Smooth muscle cell (in vitro differentiated cells): Measurements from ENCODE around the gene VEPH1. TPM values are rescaled to one million over a fixed set of nuclear protein-coding genes. Genes with fewer than 3 reads are reported as not detected.

ENCODE experiments used
- DNase-seq: peaks from one replicate; lab custom pipeline; 2025; ENCODE audit not compliant: unreplicated experiment; lab: John Stamatoyannopoulos, UW
- H2AFZ ChIP-seq: fragments of 200-600 bp; sonication (generic); 2 replicates; pipeline ENCODE4 v1.6.0; 2016; ENCODE audit warnings: antibody characterized with exemption, low read depth, mild to moderate bottlenecking
- H3F3A ChIP-seq: fragments of 200-600 bp; sonication (generic); 2 replicates; pipeline ENCODE4 v1.6.0; 2017; ENCODE audit warnings: antibody characterized with exemption, low read depth
- H3K27ac ChIP-seq: fragments of 200-600 bp; sonication (generic); 2 replicates; pipeline ENCODE4 v1.5.1; 2016; ENCODE audit warnings: low read depth, mild to moderate bottlenecking
- H3K27me3 ChIP-seq: fragments of 200-600 bp; sonication (generic); 2 replicates; pipeline ENCODE4 v1.6.1; 2016; ENCODE audit warnings: low read depth, mild to moderate bottlenecking
- H3K36me3 ChIP-seq: fragments of 200-600 bp; sonication (generic); 2 replicates; pipeline ENCODE4 v1.5.1; 2016; ENCODE audit warnings: low read depth
- H3K4me1 ChIP-seq: fragments of 200-600 bp; sonication (generic); 2 replicates; pipeline ENCODE4 v1.5.1; 2016; ENCODE audit warnings: low read depth
- H3K4me2 ChIP-seq: fragments of 200-600 bp; sonication (generic); 2 replicates; pipeline ENCODE4 v1.6.0; 2016; ENCODE audit warnings: mild to moderate bottlenecking
- H3K4me3 ChIP-seq: fragments of 200-600 bp; sonication (generic); 2 replicates; pipeline ENCODE4 v1.5.1; 2016; ENCODE audit warnings: mild to moderate bottlenecking
- H3K79me2 ChIP-seq: fragments of 200-600 bp; sonication (generic); 2 replicates; pipeline ENCODE4 v1.6.0; 2016; ENCODE audit warnings: low read depth, mild to moderate bottlenecking
- H3K9ac ChIP-seq: fragments of 200-600 bp; sonication (generic); 2 replicates; pipeline ENCODE4 v1.6.0; 2016; ENCODE audit warnings: low read depth
- H3K9me3 ChIP-seq: fragments of 200-600 bp; sonication (generic); replicated peaks from 2 replicates; pipeline ENCODE4 v1.5.1; 2016; ENCODE audit warnings: low read depth
- H4K20me1 ChIP-seq: fragments of 200-600 bp; sonication (generic); 2 replicates; pipeline ENCODE4 v1.6.0; 2016; ENCODE audit warnings: low read depth
- WGBS: methylation state at CpG from one replicate; pipeline ENCODE4 v1.1.7; 2016; ENCODE audit warnings: low lambda C conversion rate; 5-methylcytosine and 5-hydroxymethylcytosine counted together
- polyA plus RNA-seq: library from polyadenylated mRNA; unstranded; fragments of >200 nt; fragmentation: Nextera tagmentation; extraction: Ambion mirVana; gene quantifications from 2 replicates; pipeline ENCODE4 v1.2.1, GENCODE V29; 2016
- total RNA-seq: library from RNA; depleted of rRNA; stranded (reverse); fragments of >200 nt; gene quantifications from 2 replicates; pipeline ENCODE4 v1.2.3, GENCODE V29; 2014
- TF ChIP-seq, protein P1 (sequence below): fragments of 200-600 bp; sonication (generic); IDR thresholded peaks from 2 replicates; pipeline ENCODE4 v1.5.1; 2017; ENCODE audit warnings: borderline replicate concordance, mild to moderate bottlenecking, antibody characterized with exemption; ENCODE audit not compliant: insufficient read depth, poor library complexity, severe bottlenecking

The VEPH1 gene
- total and polyA plus RNA-seq, 2 experiments from 2014 or later: 0.58 to 3.0 TPM

DNA sequence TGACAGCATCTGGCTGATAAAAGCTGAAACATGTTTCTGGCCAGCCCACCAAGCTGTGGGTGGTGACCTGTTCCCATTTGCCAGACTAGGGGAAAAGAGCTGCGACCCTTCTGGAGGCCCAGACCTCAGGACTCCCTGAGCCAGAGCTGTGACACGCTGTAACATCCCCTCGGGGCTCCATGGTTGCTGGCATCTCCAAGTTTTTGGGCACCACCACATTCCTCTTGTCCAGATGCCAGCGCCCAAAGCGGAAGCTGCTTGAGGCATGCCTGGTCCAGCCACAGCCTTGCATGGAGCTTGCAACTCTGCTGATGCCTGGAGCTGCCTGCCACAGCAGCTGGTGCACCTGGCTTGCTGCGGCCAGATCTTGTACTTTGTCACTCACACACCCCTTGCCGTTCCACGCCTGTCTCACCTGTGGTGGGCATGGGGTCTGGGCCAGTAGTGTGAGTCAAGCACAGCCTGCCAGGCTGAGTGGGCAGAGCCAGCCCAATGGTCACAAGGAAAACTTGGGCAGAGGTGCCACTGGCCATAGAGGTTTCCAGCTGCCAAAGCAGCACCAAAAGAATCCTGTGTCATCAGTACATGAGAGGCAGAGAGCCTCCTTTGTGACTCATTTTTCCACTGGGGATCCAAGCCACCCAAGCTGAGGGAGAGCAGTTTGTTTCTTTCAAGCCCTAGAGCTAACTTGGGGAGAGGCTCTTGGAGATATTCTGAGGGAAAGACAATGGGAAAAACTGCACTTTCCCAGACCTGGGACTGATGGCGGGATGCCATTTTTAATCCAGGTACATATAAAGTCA is 112.3 kb downstream of the VEPH1 start:
- H3K4me3 ChIP-seq: no peak overlapping the region
- H3K79me2 ChIP-seq: no peaks in the 10 kb centered on the region
- H2AFZ ChIP-seq: no peak overlapping the region
- no peak overlapping the region for H3K4me2 ChIP-seq
- TF ChIP-seq, protein P1, sequence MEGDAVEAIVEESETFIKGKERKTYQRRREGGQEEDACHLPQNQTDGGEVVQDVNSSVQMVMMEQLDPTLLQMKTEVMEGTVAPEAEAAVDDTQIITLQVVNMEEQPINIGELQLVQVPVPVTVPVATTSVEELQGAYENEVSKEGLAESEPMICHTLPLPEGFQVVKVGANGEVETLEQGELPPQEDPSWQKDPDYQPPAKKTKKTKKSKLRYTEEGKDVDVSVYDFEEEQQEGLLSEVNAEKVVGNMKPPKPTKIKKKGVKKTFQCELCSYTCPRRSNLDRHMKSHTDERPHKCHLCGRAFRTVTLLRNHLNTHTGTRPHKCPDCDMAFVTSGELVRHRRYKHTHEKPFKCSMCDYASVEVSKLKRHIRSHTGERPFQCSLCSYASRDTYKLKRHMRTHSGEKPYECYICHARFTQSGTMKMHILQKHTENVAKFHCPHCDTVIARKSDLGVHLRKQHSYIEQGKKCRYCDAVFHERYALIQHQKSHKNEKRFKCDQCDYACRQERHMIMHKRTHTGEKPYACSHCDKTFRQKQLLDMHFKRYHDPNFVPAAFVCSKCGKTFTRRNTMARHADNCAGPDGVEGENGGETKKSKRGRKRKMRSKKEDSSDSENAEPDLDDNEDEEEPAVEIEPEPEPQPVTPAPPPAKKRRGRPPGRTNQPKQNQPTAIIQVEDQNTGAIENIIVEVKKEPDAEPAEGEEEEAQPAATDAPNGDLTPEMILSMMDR: no peak
- WGBS: 95% methylated on average over 9 of the region's 9 CpGs
- no peaks in the 10 kb centered on the region for H4K20me1 ChIP-seq
- H3K9ac ChIP-seq: no peak overlapping the region
- no peaks in the 10 kb centered on the region for H3F3A ChIP-seq
- no peak for DNase-seq
- H3K9me3 ChIP-seq: no peaks in the 10 kb centered on the region
- no peaks in the 10 kb centered on the region for H3K27me3 ChIP-seq
- H3K4me1 ChIP-seq: peaks cover 6% of the 10 kb centered on the region
- no peaks in the 10 kb centered on the region for H3K36me3 ChIP-seq
- no peak overlapping the region for H3K27ac ChIP-seq

DNA sequence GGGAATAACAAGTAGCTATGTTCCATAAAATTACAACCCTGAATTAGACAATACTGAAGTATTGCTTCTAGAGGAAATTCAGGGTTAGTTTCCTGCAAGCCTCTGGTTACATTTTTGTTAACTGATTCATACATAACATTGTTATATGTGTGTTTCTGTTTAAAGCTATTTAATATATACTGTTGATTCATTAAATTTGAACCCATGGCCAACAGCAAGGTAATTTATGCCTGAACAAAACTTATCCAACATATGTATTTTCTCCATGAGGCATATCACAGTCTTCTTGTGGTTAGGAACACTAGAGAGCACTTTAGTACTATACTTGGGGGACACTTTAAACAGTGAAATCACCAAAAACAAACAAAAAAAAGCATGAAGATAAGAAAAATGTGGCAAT is 114.2 kb downstream of the VEPH1 start:
- H3K4me3 ChIP-seq: no peak overlapping the region
- H3K27ac ChIP-seq: no peak overlapping the region
- H3K36me3 ChIP-seq: no peaks in the 10 kb centered on the region
- H2AFZ ChIP-seq: no peak overlapping the region
- H3K4me2 ChIP-seq: no peak overlapping the region
- DNase-seq: no peak
- TF ChIP-seq, protein P1: no peak
- H3K9me3 ChIP-seq: no peaks in the 10 kb centered on the region
- peaks cover 6% of the 10 kb centered on the region for H3K4me1 ChIP-seq
- H3K9ac ChIP-seq: no peak overlapping the region
- H3K27me3 ChIP-seq: peaks cover 5% of the 10 kb centered on the region
- H3F3A ChIP-seq: no peaks in the 10 kb centered on the region
- no peaks in the 10 kb centered on the region for H3K79me2 ChIP-seq
- no peaks in the 10 kb centered on the region for H4K20me1 ChIP-seq

DNA sequence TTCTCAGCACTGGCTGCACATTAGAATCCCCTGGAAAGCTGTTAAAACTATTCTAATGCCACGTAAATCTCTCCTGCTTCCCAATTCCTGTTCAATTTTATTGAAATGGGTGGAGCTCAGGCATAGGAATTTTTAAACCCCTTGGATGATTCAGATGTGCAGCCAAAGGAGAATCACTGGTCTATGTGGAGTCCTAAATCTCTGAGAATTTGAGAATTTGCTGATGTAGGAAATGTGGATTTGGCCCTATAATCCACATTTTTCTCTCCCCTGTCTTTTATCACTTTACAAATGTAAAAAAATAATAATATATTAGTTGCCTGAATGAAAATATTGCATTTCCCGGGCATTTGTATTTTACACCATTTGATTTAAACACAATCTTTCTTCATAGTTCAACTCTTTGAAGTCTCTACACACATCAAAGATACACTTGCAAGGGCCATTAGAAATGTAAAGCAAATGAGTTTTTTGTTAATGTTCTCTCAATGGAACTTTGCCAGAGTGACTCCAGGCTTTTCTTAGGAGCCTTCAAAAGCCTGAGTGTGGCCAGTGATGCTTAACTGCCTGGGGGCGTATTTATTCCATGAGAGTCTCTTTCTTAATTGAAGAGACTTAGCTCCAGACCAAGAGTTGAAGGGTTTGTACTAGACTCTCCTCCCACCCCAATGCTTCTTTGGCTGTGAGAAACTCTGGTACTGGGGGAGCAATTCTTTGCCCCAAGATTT is 115.3 kb downstream of the VEPH1 start:
- no peaks in the 10 kb centered on the region for H4K20me1 ChIP-seq
- H3K9me3 ChIP-seq: no peaks in the 10 kb centered on the region
- H3K4me1 ChIP-seq: peaks cover 6% of the 10 kb centered on the region
- no peaks in the 10 kb centered on the region for H3K79me2 ChIP-seq
- H3K36me3 ChIP-seq: no peaks in the 10 kb centered on the region
- no peak for DNase-seq
- no peaks in the 10 kb centered on the region for H3F3A ChIP-seq
- 66% methylated on average over 3 of the region's 3 CpGs for WGBS
- H3K4me3 ChIP-seq: no peak overlapping the region
- TF ChIP-seq, protein P1: no peak
- no peak overlapping the region for H3K4me2 ChIP-seq
- H3K27ac ChIP-seq: no peak overlapping the region
- H2AFZ ChIP-seq: no peak overlapping the region
- H3K9ac ChIP-seq: no peak overlapping the region
- H3K27me3 ChIP-seq: peaks cover 5% of the 10 kb centered on the region
